Stimulated activated CD4-positive, alpha-beta T cell treated with anti-CD3 and anti-CD28 coated beads, Interleukin-12 subunit alpha, Interleukin-12 subunit beta, amount 100 ng/mL, for 24 hours (primary cell): Measurements from ENCODE around the gene SRPK2.

Experiments used
- DNase-seq, 2 experiments: peaks; one replicate each; pipeline ENCODE4 v3.0.0-alpha.2; 2020; ENCODE audit warnings: low read depth in 2 of 2

SRPK2 gene

GRCh38 chr7:105224884-105225651 is 163.7 kb downstream of the SRPK2 start:
- DNase-seq: no peak

- no peak for DNase-seq
These were observed 165.8 kb downstream of the SRPK2 start for GRCh38 chr7:105222953-105223352.

GRCh38 chr7:105219771-105220160 is 169.0 kb downstream of the SRPK2 start:
- DNase-seq: no peak

GRCh38 chr7:105218939-105219770 is 169.6 kb downstream of the SRPK2 start:
- DNase-seq: no peak

- DNase-seq: no peak
These were observed 170.5 kb downstream of the SRPK2 start for GRCh38 chr7:105218215-105218614.

GRCh38 chr7:105216786-105217185 is 171.9 kb downstream of the SRPK2 start:
- DNase-seq: no peak

- no peak for DNase-seq
These were observed 172.9 kb downstream of the SRPK2 start for GRCh38 chr7:105215821-105216220.

GRCh38 chr7:105215182-105215581 is 173.5 kb downstream of the SRPK2 start:
- no peak for DNase-seq

GRCh38 chr7:105213611-105214010 is 175.1 kb downstream of the SRPK2 start:
- no peak for DNase-seq

- DNase-seq: no peak
These were observed 176.5 kb downstream of the SRPK2 start for GRCh38 chr7:105212212-105212611.

- no peak for DNase-seq
These were observed 178.0 kb downstream of the SRPK2 start for GRCh38 chr7:105210721-105211205.

- DNase-seq: no peak
These were observed 178.9 kb downstream of the SRPK2 start for GRCh38 chr7:105209870-105210269.

GRCh38 chr7:105209433-105209832 is 179.3 kb downstream of the SRPK2 start:
- DNase-seq: no peak

- DNase-seq: no peak
These were observed 181.7 kb downstream of the SRPK2 start for GRCh38 chr7:105206985-105207384.

GRCh38 chr7:105205592-105206237 is 183.0 kb downstream of the SRPK2 start:
- peak in 1 of 2 experiments; percentile 16 for DNase-seq

- no peak for DNase-seq
These were observed 183.8 kb downstream of the SRPK2 start for GRCh38 chr7:105204953-105205352.

- no peak for DNase-seq
These were observed 184.2 kb downstream of the SRPK2 start for GRCh38 chr7:105204520-105204919.

- no peak for DNase-seq
These were observed 186.1 kb downstream of the SRPK2 start for GRCh38 chr7:105202616-105203015.

- DNase-seq: no peak
These were observed 189.3 kb downstream of the SRPK2 start for GRCh38 chr7:105199386-105199785.

GRCh38 chr7:105198223-105198622 is 190.5 kb downstream of the SRPK2 start:
- no peak for DNase-seq

- DNase-seq: no peak
These were observed 192.2 kb downstream of the SRPK2 start for GRCh38 chr7:105196473-105196872.

GRCh38 chr7:105195891-105196290 is 192.8 kb downstream of the SRPK2 start:
- no peak for DNase-seq
